HL-60 (cell line): ENCODE results near the gene RELB.

ENCODE experiments used
- DNase-seq, 2 experiments: peaks; one replicate each; pipeline ENCODE4 v3.0.0-alpha.2; 2010 to 2020; ENCODE audit warnings: low read depth in 1 of 2, low spot score in 1 of 2
- H3K27ac ChIP-seq: fragments of 250-450 bp; sonication (Bioruptor Pico); replicated peaks from 2 replicates; pipeline ENCODE4 v1.5.1; 2020; ENCODE audit warnings: mild to moderate bottlenecking, moderate library complexity
- H3K27me3 ChIP-seq: fragments of 250-450 bp; sonication (Bioruptor Pico); 2 replicates; pipeline ENCODE4 v1.5.1; 2021; ENCODE audit warnings: mild to moderate bottlenecking, moderate library complexity; ENCODE audit not compliant: insufficient read depth, poor library complexity, severe bottlenecking
- H3K4me3 ChIP-seq: replicated peaks from 2 replicates; pipeline ENCODE4 v1.5.1; 2011; ENCODE audit warnings: mild to moderate bottlenecking, control low read depth, low read length; ENCODE audit not compliant: insufficient read depth
- GABPA ChIP-seq: IDR thresholded peaks from 2 replicates; pipeline ENCODE4 v1.6.1; 2012; ENCODE audit warnings: low read depth
- POLR2AphosphoS5 ChIP-seq: IDR thresholded peaks from 2 replicates; pipeline ENCODE4 v1.6.1; 2012; ENCODE audit warnings: low read depth
- SPI1 ChIP-seq: IDR thresholded peaks from 2 replicates; pipeline ENCODE4 v1.6.1; 2012; ENCODE audit warnings: low read depth, mild to moderate bottlenecking, borderline replicate concordance
- TF ChIP-seq, protein P1 (sequence below): IDR thresholded peaks from 2 replicates; pipeline ENCODE4 v1.6.1; 2012; ENCODE audit warnings: low read depth; ENCODE audit not compliant: insufficient replicate concordance
- TF ChIP-seq, protein P2 (sequence below): IDR thresholded peaks from one replicate; pipeline ENCODE4 v1.5.1; 2011; ENCODE audit warnings: low read length, control low read depth, inconsistent platforms; ENCODE audit not compliant: insufficient read depth

The RELB gene

DNA sequence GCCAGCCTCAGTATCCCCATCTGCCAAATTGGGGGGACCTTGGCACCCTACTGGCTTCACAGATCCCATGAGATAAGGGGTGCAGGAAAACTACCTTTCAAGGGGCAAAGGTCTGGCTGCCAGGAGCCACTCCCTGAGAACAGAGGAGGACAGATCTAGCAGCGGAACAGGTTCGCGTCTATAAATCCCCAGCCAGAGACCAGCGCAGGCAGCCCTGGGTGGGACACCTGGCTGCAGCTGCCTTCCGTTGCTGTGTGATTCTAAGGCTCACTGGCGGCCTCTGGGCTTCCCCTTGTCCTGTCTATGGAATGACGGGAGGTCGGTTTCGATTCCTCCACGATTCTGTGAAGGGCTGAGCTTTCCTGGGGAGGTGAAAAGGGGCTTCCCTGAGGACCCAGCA lies 7.3 kb downstream of the RELB start:
- Histone ChIP-seq H3K4me3 (no peak overlapping the region), H3K27ac (no peak overlapping the region), H3K27me3 (no peaks in the 10 kb centered on the region)
- DNase-seq = no peak
- TF ChIP-seq, protein P1, sequence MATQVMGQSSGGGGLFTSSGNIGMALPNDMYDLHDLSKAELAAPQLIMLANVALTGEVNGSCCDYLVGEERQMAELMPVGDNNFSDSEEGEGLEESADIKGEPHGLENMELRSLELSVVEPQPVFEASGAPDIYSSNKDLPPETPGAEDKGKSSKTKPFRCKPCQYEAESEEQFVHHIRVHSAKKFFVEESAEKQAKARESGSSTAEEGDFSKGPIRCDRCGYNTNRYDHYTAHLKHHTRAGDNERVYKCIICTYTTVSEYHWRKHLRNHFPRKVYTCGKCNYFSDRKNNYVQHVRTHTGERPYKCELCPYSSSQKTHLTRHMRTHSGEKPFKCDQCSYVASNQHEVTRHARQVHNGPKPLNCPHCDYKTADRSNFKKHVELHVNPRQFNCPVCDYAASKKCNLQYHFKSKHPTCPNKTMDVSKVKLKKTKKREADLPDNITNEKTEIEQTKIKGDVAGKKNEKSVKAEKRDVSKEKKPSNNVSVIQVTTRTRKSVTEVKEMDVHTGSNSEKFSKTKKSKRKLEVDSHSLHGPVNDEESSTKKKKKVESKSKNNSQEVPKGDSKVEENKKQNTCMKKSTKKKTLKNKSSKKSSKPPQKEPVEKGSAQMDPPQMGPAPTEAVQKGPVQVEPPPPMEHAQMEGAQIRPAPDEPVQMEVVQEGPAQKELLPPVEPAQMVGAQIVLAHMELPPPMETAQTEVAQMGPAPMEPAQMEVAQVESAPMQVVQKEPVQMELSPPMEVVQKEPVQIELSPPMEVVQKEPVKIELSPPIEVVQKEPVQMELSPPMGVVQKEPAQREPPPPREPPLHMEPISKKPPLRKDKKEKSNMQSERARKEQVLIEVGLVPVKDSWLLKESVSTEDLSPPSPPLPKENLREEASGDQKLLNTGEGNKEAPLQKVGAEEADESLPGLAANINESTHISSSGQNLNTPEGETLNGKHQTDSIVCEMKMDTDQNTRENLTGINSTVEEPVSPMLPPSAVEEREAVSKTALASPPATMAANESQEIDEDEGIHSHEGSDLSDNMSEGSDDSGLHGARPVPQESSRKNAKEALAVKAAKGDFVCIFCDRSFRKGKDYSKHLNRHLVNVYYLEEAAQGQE = no peak
- TF ChIP-seq SPI1 (no peak), POLR2AphosphoS5 (no peak), GABPA (no peak)
- TF ChIP-seq, protein P2, sequence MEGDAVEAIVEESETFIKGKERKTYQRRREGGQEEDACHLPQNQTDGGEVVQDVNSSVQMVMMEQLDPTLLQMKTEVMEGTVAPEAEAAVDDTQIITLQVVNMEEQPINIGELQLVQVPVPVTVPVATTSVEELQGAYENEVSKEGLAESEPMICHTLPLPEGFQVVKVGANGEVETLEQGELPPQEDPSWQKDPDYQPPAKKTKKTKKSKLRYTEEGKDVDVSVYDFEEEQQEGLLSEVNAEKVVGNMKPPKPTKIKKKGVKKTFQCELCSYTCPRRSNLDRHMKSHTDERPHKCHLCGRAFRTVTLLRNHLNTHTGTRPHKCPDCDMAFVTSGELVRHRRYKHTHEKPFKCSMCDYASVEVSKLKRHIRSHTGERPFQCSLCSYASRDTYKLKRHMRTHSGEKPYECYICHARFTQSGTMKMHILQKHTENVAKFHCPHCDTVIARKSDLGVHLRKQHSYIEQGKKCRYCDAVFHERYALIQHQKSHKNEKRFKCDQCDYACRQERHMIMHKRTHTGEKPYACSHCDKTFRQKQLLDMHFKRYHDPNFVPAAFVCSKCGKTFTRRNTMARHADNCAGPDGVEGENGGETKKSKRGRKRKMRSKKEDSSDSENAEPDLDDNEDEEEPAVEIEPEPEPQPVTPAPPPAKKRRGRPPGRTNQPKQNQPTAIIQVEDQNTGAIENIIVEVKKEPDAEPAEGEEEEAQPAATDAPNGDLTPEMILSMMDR = no peak

DNA sequence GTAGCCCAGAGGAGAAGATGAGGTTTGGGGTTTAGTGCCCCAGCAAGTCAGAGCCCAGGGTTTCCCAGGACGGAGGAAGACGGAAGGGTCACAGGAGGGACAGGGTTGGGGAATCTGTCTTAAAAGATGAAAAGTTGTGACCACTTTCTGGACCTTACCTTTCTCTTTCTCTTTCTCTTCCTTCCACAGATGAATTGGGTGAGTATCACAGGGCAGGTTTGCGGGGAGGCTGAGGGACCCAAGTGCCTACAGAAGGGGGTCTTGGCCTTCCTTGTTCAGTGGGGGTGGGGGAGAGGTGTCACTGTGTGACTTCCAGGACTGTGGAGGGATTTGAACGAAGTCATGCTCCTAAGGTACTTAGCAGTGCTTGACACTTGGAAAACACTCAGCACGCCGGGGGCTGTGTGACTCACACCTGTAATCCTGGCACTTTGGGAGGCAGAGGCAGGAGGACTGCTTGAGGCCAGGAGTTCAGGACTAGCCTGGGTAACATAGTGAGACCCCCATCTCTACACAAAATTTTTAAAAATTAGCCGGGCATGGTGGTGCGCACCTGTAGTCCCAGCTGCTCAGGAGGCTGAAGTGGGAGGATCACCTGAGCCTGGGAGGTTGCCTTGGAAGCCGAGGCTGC lies 8.5 kb downstream of the RELB start:
- Histone ChIP-seq H3K27me3 (no peaks in the 10 kb centered on the region), H3K27ac (no peak overlapping the region), H3K4me3 (no peak overlapping the region)
- no peak for DNase-seq
- TF ChIP-seq GABPA (no peak), SPI1 (no peak), POLR2AphosphoS5 (no peak)
- TF ChIP-seq, protein P1 = no peak
- TF ChIP-seq, protein P2 = no peak

DNA sequence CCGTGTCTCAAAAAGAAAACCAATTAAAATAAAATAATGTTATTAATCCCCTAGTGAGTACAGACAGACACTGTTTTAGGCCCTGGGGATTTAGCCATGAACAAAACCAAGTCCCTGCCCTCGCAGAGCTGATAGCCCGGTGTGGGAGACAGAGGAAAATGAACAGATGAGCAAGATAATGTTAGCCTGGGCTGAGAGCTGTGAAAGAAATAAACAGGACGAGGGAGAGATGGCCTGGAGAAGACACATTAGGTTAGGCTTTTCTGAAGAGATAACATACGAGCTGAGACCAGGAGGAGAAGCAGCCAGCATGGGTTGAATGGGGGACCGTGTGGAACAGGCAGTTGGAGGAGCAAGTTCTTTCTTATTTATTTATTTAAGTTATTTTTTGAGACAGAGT lies 9.0 kb downstream of the RELB start:
- H3K27ac ChIP-seq = no peak overlapping the region
- DNase-seq = no peak
- H3K27me3 ChIP-seq = no peaks in the 10 kb centered on the region
- TF ChIP-seq POLR2AphosphoS5 (no peak), SPI1 (no peak), GABPA (no peak)
- TF ChIP-seq, protein P1 = no peak
- TF ChIP-seq, protein P2 = no peak
- H3K4me3 ChIP-seq = no peak overlapping the region
